Hematopoietic multipotent progenitor cell (in vitro differentiated cells): ENCODE measurements around the gene NCAPD2. TPM values are rescaled to one million over a fixed set of nuclear protein-coding genes. Genes with fewer than 3 reads are reported as not detected.
"Not testable (repeated sequence)": the region's sequence is repeated elsewhere in the genome, so short reads cannot be mapped to it uniquely, and the experiment has no call there.

Experiments used
- DNase-seq, 3 donors: peaks; one replicate each; pipeline ENCODE4 v3.0.0-alpha.2; 2011 to 2015; ENCODE audit warnings: low read depth in 2 of 3, low spot score in 2 of 3
- total RNA-seq: library from RNA; depleted of rRNA; stranded (reverse); fragments of >200 nt; gene quantifications from one replicate; pipeline ENCODE4 v1.2.3, GENCODE V29; 2012

Gene NCAPD2
- total RNA-seq, 1 donor, result 41.5 TPM

- no peak for DNase-seq
These were observed 29.4 kb upstream of the NCAPD2 start for GRCh38 chr12:6464531-6464930.

DNA sequence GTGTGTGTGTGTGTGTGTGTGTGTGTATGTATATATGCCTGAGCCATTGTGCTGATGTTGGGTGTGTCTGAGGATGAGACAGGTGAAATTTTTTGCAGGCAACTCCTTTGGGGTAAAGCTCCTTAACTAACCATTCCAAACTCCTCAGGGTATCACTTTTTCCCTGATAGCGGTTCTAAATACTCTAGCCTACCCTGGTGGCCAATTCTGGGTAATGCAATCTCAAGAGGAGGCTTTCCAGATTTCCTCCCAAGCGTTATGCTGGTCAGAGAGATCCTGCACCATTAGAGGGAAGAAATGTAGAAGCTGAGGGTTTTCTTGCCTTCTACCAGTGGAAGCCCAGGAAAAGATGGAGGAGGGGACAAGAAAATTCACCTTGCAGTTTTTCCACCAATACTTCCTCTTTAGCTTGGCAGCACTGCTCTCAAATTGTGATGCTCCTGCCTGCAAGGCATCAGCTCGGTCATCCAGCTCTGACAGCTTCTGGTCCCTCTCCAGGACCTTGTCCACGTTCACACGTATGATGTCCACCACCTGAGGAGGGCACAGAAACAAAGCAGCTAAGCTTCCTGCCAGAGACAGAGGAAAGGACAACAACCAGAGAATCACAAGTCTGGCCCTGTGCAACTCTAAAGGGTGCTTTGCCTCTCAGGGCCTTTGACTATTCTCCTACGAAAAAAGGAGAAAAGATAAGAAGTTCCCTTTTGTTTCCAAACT lies 28.3 kb upstream of the NCAPD2 start:
- peak in 2 of 3 donors; percentile 60 to 68 for DNase-seq

GRCh38 chr12:6466184-6466573 lies 27.7 kb upstream of the NCAPD2 start:
- no peak for DNase-seq

- DNase-seq, result not testable (repeated sequence)
These were observed 27.2 kb upstream of the NCAPD2 start for GRCh38 chr12:6466751-6467150.

DNA sequence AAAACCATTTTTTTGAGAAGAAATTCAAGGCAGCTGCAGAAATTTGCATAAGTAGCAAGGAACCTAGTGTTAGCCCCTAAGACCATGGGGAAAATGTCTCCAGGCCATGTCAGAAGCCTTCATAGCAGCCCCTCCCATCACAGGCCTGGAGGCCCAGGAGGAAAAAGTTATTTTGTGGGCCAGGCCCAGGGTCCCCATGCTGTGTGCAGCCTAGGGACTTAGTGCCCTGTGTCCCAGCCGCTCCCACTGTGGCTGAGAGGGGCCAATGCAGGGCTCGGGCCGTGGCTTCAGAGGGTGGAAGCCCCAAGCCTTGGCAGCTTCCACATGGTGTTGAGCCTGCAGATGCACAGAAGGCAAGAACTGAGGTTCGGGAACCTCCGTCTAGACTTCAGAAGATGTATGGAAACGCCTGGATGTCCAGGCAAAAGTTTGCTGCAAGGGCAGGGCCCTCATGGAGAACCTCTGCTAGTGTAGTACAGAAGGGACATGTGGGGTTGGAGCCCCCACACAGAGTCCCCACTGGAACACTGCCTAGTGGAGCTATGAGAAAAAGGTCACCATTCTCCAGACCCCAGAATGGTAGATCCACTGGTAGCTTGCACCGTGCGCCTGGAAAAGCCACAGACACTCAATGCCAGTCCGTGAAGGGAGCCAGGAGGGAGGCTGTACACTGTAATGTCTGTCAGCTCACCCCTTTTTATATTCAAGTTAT lies 26.2 kb upstream of the NCAPD2 start:
- not testable (repeated sequence) for DNase-seq

DNA sequence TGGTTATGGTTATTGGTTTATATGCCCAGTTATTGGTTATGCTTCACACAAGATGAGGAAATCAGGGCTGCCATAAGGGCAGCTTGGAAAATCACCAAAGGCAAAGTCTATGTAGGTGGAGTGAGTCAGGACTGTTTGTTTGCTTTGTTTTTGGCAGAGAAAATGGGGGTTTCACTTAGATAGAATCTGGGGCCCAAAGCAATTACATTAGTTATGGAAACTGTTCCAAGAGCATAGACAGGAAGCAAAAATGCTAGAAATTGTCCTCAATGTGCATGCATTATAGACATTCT lies 25.7 kb upstream of the NCAPD2 start:
- no peak for DNase-seq

- no peak for DNase-seq
These were observed 24.8 kb upstream of the NCAPD2 start for GRCh38 chr12:6469092-6469491.

DNA sequence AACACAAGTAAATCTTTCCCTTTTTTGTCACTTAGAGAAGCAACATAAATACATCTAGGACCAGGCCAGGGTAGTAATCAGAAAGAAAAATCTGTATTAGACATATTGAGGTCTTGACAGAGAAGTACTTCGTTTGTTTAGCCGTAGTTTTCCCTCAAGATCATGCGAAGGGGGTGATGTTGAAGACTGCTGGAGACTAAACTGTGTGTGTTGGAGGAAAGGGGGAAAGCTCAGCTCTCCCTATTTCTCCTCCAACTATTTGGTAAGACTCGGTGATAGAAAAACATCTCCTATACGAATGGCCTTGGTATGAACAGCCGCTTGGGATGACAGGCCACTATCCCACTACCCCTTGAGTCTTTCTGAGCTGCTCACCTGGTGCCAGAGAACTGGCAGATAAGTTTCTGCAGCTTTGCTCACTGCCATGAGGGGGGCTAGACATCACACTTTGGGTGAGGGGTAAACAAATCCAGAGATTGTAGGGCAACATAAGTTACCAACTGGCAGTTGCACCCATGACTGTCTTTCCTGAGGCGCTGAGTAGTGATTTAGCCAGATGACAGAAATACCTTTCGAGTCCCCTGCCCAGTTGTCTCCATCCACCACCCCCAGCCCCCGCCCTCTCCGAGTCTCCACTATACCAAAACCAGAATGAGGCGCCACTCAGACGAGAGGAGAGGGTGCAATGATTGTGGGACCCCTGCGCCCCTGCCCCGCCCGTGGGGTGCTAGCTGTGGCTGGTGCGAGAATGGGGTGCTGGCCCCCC lies 24.1 kb upstream of the NCAPD2 start:
- no peak for DNase-seq

- peak; percentile 86 to 98 (median 93) for DNase-seq
These were observed 23.3 kb upstream of the NCAPD2 start, which contains the start of gene VAMP1 for GRCh38 chr12:6470375-6471163. Gene VAMP1, minus strand, starts transcription at chr12:6470677. Its CDS starts 146 bp downstream, at chr12:6470531.

- no peak for DNase-seq
These were observed 21.9 kb upstream of the NCAPD2 start for GRCh38 chr12:6471989-6472360.

DNA sequence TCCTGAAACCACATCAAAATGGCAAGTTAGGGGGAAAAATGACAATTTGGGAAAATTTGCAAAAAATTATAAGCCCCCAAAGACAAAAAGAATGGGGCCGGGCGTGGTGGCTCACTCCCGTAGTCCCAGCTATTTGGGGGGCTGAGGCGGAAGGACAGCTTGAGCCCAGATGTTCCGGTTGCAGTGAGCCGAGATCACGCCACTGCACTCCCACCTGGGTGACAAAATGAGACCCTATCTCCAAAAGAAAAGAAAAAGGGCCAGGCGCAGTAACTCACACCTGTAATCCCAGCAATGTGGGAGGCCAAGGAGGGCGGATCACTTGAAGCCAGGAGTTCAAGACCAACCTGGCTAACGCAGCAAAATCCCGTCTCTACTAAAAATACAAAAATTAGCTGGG lies 21.4 kb upstream of the NCAPD2 start:
- no peak for DNase-seq

- DNase-seq, result not testable (repeated sequence)
These were observed 18.5 kb upstream of the NCAPD2 start for GRCh38 chr12:6475233-6475975.

- no peak for DNase-seq
These were observed 17.4 kb upstream of the NCAPD2 start for GRCh38 chr12:6476489-6476888.

- DNase-seq, result not testable (repeated sequence)
These were observed 16.1 kb upstream of the NCAPD2 start for GRCh38 chr12:6477601-6478377.

- no peak for DNase-seq
These were observed 15.5 kb upstream of the NCAPD2 start for GRCh38 chr12:6478416-6478815.

DNA sequence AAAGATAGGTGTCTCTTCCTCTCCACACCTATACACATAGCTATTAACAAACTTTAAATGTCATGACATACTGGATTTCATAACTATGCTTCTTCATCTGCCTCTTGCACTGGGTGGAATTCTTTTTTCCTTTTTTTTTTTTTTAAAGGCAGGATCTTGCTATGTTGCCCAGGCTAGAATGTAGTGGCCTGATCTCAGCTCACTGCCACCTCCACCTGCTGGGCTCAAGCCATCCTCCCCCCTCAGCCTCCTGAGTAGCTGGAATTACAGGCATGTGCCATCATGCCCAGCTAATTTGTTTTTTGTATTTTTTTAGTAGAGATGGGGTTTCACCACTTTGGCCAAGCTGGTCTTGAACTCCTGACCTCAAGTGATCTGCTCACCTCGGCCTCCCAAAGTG lies 5.7 kb upstream of the NCAPD2 start:
- no peak for DNase-seq

DNA sequence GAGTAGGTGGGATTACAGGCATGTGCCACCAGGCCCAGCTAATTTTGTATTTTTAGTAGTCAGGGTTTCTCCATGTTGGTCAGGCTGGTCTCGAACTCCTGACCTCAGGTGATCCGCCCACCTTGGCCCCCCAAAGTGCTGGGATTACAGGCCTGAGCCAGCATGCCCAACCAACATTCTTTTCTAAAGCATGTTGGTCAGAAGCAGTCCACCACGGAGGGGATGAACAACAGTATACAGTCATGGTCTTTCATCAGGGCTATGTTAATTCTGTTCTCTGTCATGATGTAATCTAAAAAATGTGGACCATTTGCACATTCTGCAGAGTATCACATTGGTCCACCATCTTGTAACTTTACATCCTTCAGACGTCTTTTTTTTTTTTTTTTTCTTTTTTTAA lies 4.5 kb upstream of the NCAPD2 start:
- no peak for DNase-seq

DNA sequence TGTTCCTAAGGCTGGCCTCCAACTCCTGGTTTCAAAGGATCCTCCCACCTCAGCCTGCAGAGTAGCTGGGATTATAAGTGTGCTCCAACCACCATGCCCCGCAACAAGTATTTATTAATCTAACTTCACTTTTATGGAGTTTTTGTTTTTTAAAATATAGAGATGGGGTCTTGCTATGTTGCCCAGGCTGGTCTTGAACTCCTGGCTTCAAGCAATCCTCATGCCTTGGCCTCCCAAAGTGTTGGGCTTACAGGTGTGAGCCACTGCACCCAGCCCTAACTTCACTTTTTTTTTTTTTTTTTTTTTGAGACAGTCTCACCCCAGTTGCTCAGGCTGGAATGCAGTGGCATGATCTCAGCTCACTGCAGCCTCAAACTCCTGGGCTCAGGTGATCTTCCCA lies 3.2 kb upstream of the NCAPD2 start:
- DNase-seq, result not testable (repeated sequence)

DNA sequence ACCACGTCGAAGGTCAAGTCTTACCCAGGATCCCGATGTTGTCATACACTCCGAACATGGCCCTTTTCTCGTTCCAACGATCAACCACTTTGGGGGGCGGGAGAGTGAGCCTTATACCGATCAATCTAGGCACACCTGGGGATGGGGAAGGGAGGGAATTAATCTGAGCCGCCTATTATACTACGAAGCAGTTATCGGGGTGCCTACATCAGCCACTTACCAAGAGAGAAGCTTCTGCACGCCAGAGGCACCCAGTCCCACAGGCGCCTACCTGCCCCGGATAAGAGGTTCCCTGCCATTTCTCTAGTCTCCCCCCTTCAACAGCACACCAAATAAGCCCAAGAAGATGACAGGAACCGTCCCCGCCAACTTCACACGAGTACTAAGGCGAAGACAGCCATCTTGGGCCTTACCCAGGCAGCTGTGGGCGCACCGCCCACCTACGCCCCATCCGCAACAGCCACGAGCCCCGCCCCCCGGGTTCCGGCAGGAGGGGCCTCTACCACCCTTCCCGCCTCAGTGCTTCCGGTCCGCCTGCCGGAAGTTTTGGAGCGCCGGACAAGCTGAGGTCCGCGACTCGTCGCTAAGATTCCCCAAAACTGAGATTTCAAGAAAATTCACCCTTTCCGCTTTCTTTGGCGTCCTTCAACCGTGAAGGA lies 935 bp upstream of the NCAPD2 start, which contains the start of gene MRPL51:
Gene MRPL51, minus strand, starts transcription at position 425 of the 659 bp plus-strand sequence. Its CDS starts 126 bp downstream, at position 299.
- peak; percentile 81 to 95 (median 94) for DNase-seq
